GM10266 (cell line): ENCODE measurements around the gene HOXB2.
"Not testable (repeated sequence)": the region's sequence is repeated elsewhere in the genome, so short reads cannot be mapped to it uniquely, and the experiment has no call there.

Experiments
- DNase-seq: peaks from one replicate; pipeline ENCODE4 v3.0.0; 2012; ENCODE audit errors: extremely low spot score
- TF ChIP-seq, protein P1 (sequence below): IDR thresholded peaks from 2 replicates; pipeline ENCODE4 v1.5.1; 2012; ENCODE audit warnings: mild to moderate bottlenecking, low read depth; ENCODE audit not compliant: control insufficient read depth, insufficient read depth; ENCODE audit errors: missing control alignments

Gene HOXB2

DNA sequence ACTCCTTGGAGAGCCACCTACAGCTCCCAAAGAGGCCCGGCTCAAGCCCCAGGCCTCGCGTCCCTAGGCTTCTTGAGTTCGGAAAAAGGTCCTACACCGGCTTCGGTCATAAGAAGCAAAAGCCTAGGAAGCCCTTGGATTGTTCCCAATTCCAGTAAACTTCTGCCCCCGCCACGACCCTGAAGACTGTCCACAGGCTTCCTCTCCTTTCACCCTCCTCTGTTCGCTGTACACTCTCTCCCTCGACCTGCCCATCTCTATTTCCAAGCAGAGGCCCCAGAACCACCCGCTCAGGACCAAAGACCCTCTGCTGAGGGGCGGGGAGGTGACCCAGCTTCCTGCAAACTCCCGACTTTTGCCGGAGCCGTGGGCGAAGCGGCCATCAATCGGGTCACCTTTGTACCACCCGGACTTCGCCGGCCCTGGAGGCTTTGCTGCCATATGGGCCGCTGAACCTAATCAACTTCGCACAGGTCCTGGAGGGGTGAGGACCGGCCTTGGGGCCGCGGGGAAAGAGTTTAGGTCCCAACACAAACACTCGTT lies 2.7 kb downstream of the HOXB2 start:
- DNase-seq, result no peak
- TF ChIP-seq, protein P1, sequence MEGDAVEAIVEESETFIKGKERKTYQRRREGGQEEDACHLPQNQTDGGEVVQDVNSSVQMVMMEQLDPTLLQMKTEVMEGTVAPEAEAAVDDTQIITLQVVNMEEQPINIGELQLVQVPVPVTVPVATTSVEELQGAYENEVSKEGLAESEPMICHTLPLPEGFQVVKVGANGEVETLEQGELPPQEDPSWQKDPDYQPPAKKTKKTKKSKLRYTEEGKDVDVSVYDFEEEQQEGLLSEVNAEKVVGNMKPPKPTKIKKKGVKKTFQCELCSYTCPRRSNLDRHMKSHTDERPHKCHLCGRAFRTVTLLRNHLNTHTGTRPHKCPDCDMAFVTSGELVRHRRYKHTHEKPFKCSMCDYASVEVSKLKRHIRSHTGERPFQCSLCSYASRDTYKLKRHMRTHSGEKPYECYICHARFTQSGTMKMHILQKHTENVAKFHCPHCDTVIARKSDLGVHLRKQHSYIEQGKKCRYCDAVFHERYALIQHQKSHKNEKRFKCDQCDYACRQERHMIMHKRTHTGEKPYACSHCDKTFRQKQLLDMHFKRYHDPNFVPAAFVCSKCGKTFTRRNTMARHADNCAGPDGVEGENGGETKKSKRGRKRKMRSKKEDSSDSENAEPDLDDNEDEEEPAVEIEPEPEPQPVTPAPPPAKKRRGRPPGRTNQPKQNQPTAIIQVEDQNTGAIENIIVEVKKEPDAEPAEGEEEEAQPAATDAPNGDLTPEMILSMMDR, result no peak

DNA sequence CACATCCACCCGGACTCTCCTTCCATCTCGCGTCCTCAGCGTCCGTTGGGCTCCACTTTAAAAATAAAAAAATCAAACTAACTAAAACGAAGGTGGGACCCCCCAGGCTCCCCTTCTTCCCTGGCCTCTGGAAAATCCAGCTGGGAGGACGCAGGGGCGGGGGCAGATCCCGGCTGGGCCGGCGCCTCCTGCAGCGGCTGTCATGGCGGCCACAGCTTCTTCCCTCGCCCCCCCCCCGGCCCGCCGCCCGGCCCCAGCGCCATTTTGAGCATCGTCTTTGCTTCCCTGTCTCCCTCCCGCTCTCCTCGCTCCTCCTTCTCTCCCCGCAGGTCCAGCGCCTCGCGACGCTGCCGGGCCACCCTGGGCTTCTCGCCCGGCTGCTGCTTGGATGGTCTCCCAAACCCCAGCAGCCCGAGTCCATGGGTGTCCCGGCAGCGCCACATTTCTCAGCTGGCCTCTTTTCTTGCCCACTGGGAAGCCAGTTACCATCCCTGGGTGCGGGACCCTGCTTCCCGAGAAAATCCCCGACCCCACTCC lies 3.3 kb downstream of the HOXB2 start:
- DNase-seq, result peak; percentile 67
- TF ChIP-seq, protein P1, result no peak

DNA sequence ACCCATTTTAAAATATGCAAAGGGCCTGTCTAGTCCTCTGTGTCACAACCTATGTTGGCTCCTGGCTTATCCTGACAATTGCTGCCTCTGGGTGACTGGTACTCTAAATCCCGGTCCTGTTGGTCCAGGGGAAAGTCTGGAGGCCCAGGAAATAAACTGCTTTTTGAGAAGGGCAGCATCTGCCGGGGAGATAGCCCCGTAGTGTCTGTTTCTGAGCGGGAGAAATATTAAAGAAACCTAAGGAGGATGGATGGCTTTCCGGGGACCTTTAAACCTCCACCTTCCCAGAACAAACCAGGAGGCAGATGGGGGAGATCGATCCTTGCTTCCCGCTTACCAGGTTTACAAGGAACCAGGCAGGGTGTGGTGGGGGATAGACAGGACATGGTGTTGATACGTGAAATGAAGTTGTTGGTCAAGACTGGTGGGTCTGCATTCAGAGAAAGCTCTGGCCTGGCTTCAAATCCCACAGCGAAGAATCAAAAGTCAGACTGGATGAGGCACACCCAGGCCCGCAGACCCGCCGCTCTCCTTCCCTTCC lies 3.8 kb downstream of the HOXB2 start:
- DNase-seq, result no peak
- TF ChIP-seq, protein P1, result no peak

DNA sequence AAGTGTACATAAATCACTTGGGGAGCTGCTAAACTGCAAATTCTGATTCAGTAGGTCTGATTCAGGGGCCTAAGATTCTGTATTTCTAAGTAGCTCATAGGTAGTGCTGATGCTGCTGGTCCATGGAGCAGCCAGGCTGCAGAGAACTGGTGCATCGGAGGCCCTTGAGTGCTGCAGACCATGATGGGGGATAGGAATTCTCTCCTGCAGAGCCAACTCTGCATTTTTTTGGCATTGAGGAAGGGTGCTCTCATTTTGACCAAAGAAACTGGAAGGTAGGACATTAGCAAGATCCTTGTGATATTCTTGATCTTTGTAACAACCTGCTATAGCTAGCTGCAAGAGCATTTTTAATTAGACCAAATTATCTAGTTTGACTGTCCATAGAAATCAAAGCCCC lies 4.7 kb downstream of the HOXB2 start:
- DNase-seq, result no peak
- TF ChIP-seq, protein P1, result no peak

DNA sequence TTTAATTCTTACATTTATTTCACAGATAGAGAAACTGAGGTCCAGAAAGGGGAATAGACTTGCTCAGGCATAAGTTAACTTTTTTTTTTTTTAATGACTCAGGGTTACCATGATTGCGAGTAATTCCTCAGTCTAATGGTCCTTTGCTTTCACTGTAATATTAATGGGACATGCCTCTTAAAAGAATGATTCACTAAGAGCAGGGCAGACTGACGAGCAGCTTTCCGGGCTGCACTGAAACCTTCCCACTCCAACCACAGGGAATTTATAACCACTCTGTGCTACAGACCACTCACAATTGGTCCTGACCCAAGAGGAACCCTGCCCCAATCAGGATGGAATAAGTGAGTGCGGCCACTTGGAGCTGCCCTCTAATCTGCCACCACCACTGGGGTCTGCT lies 5.7 kb downstream of the HOXB2 start:
- no peak for DNase-seq
- TF ChIP-seq, protein P1, result no peak

DNA sequence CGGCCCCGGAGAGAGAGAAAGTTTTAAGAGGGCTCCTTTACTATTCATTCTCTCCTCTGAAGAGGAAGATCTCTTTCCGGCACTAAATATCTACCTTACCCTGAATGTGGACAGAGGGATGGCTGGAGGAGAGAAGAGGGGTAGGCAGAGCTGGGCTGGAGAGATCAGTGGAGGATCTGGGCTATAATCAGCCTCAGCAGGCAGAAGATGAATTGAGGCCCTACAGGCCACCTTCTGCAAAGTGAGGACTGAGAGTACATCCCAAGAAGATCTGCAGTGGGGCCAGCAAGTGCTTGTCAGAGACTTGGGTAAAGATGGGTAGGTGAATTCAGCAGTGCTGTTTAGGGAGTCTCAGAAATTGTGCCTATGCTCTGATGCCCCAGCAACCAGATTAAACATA lies 7.6 kb downstream of the HOXB2 start:
- no peak for DNase-seq
- TF ChIP-seq, protein P1, result no peak

DNA sequence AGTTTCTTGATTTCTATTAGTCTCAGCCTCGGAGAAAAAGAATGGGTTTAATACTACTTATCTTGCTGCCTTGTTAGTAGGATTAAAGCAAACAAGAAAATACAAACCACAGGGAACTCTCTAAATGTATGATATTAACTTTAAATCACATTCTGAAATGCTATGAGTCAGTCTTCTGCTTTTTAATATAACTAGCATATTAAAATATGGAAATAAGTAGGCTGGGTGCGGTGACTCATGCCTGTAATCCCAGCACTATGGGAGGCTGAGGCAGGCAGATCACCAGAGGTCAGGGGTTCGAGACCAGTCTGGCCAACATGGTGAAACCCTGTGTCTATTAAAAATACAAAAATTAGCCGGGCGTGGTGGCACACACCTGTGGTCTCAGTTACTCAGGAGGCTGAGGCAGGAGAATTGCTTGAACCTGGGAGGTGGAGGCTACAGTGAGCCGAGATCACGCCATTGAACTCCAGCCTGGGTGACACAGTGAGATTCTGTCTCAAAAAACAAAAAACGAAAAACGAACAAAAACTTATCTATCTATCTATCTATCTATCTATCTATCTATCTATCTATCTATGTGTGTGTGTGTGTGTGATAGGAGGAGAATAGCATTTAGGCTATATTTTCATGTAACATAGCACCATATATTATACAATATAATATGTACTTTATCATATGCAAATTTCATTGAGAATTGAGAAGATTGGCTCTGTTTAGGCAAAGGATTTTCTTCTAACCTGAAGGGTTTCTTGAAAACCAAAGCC lies 8.9 kb downstream of the HOXB2 start:
- DNase-seq, result not testable (repeated sequence)
